ENCODE data around the gene ITPRID1. TPM values are rescaled to one million over a fixed set of nuclear protein-coding genes. Genes with fewer than 3 reads are reported as not detected.

ITPRID1 gene
- total and polyA plus RNA-seq, 2 of the 13 experiments (the other 11 are each of a cell fraction or from before 2014, with no cell fraction given), result not detected

DNA sequence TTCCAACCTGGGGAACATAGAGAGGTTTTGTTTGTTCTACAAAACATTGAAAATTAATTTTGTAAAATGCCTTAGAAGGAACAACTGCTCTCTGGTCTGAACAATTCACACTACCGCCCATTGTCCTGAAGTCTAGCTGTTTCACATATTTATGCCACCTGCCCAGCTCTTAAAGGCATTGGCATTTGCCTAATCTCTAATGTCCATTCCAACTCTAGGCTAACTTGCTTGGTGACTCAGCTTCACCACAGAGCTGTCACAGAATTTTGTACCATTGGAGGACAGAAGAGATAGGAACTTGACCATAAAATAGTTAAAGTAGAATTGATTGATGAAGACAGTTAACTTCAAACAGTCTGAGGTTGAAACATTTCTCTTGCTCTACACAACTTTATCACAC is 119.6 kb downstream of the ITPRID1 start (continued):
- TF ChIP-seq CCAR2 (optimal IDR thresholded peaks at IDR 0.05; ENCODE audit: low read depth, low read length) (no peak), ATF7 (IDR thresholded peaks at IDR 0.05) (no peak), ATF7 (CRISPR knock-in tag; IDR thresholded peaks at IDR 0.05) (no peak), MBNL3 (CRISPR knock-in tag; conservative IDR thresholded peaks at IDR 0.05) (no peak), RAD51 (IDR thresholded peaks at IDR 0.05; ENCODE audit: borderline replicate concordance) (no peak), ZNF350 (CRISPR knock-in tag; IDR thresholded peaks at IDR 0.05; ENCODE audit: borderline replicate concordance, low read depth) (no peak)
- TF ChIP-seq, protein P1, sequence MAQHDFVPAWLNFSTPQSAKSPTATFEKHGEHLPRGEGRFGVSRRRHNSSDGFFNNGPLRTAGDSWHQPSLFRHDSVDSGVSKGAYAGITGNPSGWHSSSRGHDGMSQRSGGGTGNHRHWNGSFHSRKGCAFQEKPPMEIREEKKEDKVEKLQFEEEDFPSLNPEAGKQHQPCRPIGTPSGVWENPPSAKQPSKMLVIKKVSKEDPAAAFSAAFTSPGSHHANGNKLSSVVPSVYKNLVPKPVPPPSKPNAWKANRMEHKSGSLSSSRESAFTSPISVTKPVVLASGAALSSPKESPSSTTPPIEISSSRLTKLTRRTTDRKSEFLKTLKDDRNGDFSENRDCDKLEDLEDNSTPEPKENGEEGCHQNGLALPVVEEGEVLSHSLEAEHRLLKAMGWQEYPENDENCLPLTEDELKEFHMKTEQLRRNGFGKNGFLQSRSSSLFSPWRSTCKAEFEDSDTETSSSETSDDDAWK (CRISPR knock-in tag; IDR thresholded peaks at IDR 0.05), result no peak

DNA sequence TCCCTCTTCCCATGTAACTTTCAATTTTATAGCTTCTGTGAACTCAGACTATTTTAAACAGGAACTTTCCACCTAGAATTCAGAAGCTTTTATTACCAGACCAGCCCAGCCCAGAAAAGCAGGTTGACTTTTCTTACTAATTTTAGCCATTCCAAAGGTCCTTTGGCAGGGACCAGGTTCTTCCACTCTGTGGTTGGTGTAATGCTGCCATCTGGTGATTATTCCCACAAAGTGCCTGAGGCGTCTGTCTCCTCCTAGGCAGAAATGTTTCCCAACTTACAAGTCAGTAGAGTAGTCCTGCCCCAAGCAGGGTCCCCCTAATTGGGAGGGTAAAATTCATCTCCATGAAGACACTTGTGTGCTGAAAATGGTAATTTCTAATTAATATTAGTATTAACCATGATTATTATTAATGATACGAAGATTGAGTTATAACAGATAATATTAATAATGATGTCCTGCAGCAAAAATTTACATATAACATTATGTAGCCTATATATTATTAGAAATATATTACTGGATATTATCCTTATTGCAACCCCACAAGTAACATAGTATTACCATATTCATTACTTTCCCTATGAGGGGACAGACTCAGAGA is 120.1 kb downstream of the ITPRID1 start:
- ATAC-seq (peak; percentile 91), FAIRE-seq (peak; percentile 64), DNase-seq (ENCODE audit: low spot score) (peak; percentile 56)
- Histone ChIP-seq H3K9me3 (ENCODE audit: low read length) (no peaks in the 10 kb centered on the region), H3K27me3 (ENCODE audit: control insufficient read depth in 1 of 2, insufficient read depth in 2 of 2, low read length in 2 of 2) (no peaks in the 10 kb centered on the region), H3K36me3 (replicated peaks in 1 of 2; ENCODE audit: control insufficient read depth in 1 of 2, insufficient read depth in 2 of 2, low read length in 2 of 2) (no peaks in the 10 kb centered on the region), H3K9ac (ENCODE audit: insufficient read depth, low read depth, low read length) (no peak overlapping the region), H3K4me2 (ENCODE audit: low read depth, low read length) (no peak overlapping the region), H2AFZ (ENCODE audit: low read length) (no peak overlapping the region), H4K20me1 (ENCODE audit: insufficient read depth, low read length) (no peaks in the 10 kb centered on the region), H3K27ac (ENCODE audit: extremely low read length, insufficient read depth, low read length) (no peak overlapping the region), H3K79me2 (ENCODE audit: insufficient read depth, low read length) (no peaks in the 10 kb centered on the region), H3K4me3 (replicated peaks in 1 of 3; ENCODE audit: insufficient read depth in 1 of 3, low read depth in 2 of 3, low read length in 3 of 3) (no peak overlapping the region), H3K4me1 (ENCODE audit: insufficient read depth, low read length) (no peaks in the 10 kb centered on the region)
- in situ Hi-C loops (cut with HindIII; ENCODE audit: extremely low pct_ligation_motif_present, low pct_unique_long_range_greater_than_20kb) (loop anchor here (10.0 to 25.0 kb wide), 2 partner anchors 259 to 447 kb away; no protein-coding TSS in a partner anchor), intact Hi-C loops (cut with micrococcal nuclease; ENCODE audit: unreplicated experiment) (loop anchor here (1.0 kb wide), 4 partner anchors 191 to 500 kb away; no protein-coding TSS in a partner anchor)
- 1% methylated on average over 2 of the region's 2 CpGs for WGBS (ENCODE audit: low lambda C conversion rate)
- BruUV-seq (replicated peaks), result no TSS peak
- CTCF ChIA-PET (ENCODE audit: low intra/inter-chr PET ratio, low total read pairs), result interaction anchor here (0.7 to 2.2 kb wide), 4 partner anchors 190 to 441 kb away, joined by 3 to 16 read pairs (median 4); no protein-coding TSS in a partner anchor
- POLR2A ChIA-PET, result no interaction called here
- TF ChIP-seq, protein P2, sequence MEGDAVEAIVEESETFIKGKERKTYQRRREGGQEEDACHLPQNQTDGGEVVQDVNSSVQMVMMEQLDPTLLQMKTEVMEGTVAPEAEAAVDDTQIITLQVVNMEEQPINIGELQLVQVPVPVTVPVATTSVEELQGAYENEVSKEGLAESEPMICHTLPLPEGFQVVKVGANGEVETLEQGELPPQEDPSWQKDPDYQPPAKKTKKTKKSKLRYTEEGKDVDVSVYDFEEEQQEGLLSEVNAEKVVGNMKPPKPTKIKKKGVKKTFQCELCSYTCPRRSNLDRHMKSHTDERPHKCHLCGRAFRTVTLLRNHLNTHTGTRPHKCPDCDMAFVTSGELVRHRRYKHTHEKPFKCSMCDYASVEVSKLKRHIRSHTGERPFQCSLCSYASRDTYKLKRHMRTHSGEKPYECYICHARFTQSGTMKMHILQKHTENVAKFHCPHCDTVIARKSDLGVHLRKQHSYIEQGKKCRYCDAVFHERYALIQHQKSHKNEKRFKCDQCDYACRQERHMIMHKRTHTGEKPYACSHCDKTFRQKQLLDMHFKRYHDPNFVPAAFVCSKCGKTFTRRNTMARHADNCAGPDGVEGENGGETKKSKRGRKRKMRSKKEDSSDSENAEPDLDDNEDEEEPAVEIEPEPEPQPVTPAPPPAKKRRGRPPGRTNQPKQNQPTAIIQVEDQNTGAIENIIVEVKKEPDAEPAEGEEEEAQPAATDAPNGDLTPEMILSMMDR (CRISPR knock-in tag; IDR thresholded peaks at IDR 0.05), result peak; percentile 77
- TF ChIP-seq, protein P3, sequence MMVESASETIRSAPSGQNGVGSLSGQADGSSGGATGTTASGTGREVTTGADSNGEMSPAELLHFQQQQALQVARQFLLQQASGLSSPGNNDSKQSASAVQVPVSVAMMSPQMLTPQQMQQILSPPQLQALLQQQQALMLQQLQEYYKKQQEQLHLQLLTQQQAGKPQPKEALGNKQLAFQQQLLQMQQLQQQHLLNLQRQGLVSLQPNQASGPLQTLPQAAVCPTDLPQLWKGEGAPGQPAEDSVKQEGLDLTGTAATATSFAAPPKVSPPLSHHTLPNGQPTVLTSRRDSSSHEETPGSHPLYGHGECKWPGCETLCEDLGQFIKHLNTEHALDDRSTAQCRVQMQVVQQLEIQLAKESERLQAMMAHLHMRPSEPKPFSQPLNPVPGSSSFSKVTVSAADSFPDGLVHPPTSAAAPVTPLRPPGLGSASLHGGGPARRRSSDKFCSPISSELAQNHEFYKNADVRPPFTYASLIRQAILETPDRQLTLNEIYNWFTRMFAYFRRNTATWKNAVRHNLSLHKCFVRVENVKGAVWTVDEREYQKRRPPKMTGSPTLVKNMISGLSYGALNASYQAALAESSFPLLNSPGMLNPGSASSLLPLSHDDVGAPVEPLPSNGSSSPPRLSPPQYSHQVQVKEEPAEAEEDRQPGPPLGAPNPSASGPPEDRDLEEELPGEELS (CRISPR knock-in tag; IDR thresholded peaks at IDR 0.05), result no peak
- no peak for TF ChIP-seq DR1 (CRISPR knock-in tag; IDR thresholded peaks at IDR 0.05)
- no peak for TF ChIP-seq TBL1XR1 (IDR thresholded peaks at IDR 0.05; ENCODE audit: borderline replicate concordance, low read length, partially characterized antibody)
- TF ChIP-seq RARA (CRISPR knock-in tag; IDR thresholded peaks at IDR 0.05), result no peak
- TF ChIP-seq HNF4A (CRISPR knock-in tag; IDR thresholded peaks at IDR 0.05), result 0 out of 2 replicates have a peak, but pooled peaks have one; percentile 16
- peak; percentile 70 for TF ChIP-seq RAD21 (CRISPR knock-in tag; IDR thresholded peaks at IDR 0.05)
- no peak for TF ChIP-seq NR2C2 (CRISPR knock-in tag; IDR thresholded peaks at IDR 0.05; ENCODE audit: borderline replicate concordance)
- TF ChIP-seq GTF2F1 (IDR thresholded peaks at IDR 0.05; ENCODE audit: low read length), result no peak
- TF ChIP-seq HNF4G (IDR thresholded peaks at IDR 0.05; ENCODE audit: borderline replicate concordance, low read depth, low read length), result peak; percentile 45; the same call in 1 of the 2 replicates
- TF ChIP-seq HNF4G (CRISPR knock-in tag; IDR thresholded peaks at IDR 0.05; ENCODE audit: borderline replicate concordance, low read depth), result no peak
- no peak for TF ChIP-seq NRL (CRISPR knock-in tag; IDR thresholded peaks at IDR 0.05; ENCODE audit: borderline replicate concordance)

Measured in HepG2 (cell line).